Suprapubic skin (tissue), 4 donors: ENCODE results near the gene FILIP1L. TPM values are rescaled to one million over a fixed set of nuclear protein-coding genes. Genes with fewer than 3 reads are reported as not detected.

Experiments used
- DNase-seq, 2 donors: peaks; one replicate each; pipeline ENCODE4 v3.0.0-alpha.2; 2019; ENCODE audit warnings: low spot score in 2 of 2
- H3K27ac ChIP-seq: fragments of 200-600 bp; sonication (generic); one replicate; pipeline ENCODE4 v1.5.1; 2019
- H3K27me3 ChIP-seq: fragments of 200-600 bp; sonication (generic); one replicate; pipeline ENCODE4 v1.5.1; 2019
- H3K36me3 ChIP-seq: fragments of 200-600 bp; sonication (generic); one replicate; pipeline ENCODE4 v1.5.1; 2019
- H3K4me1 ChIP-seq: fragments of 200-600 bp; sonication (generic); one replicate; pipeline ENCODE4 v1.5.1; 2019
- H3K4me3 ChIP-seq: fragments of 200-600 bp; sonication (generic); one replicate; pipeline ENCODE4 v1.5.1; 2019; ENCODE audit warnings: mild to moderate bottlenecking
- H3K9me3 ChIP-seq: fragments of 200-600 bp; sonication (generic); one replicate; pipeline ENCODE4 v1.5.1; 2019
- EP300 ChIP-seq: sonication (generic); formaldehyde crosslinking; IDR thresholded peaks from one replicate; pipeline ENCODE4 v1.6.1; 2017; ENCODE audit warnings: antibody characterized with exemption
- POLR2A ChIP-seq, 2 donors: fragments of 450-650 bp; IDR thresholded peaks; one replicate each; pipeline ENCODE4 v1.6.1; 2017; ENCODE audit warnings: antibody characterized with exemption in 2 of 2, mild to moderate bottlenecking in 2 of 2, moderate library complexity in 2 of 2
- POLR2AphosphoS5 ChIP-seq, 3 donors: sonication (generic); formaldehyde crosslinking; IDR thresholded peaks; one replicate each; pipeline ENCODE4 v1.6.1; 2017; ENCODE audit warnings: antibody characterized with exemption in 3 of 3
- WGBS: methylation state at CpG from one replicate; pipeline ENCODE4 v1.1.5; 2018; 5-methylcytosine and 5-hydroxymethylcytosine counted together
- total RNA-seq, 4 donors: library from RNA; depleted of rRNA; stranded (reverse); fragments of >200 nt; gene quantifications; one replicate each; pipeline ENCODE4 v1.1.0, GENCODE V29; 2016
- TF ChIP-seq, protein P1 (sequence below), 2 donors: fragments of 200-600 bp in 1 of 2; fragments of 450-650 bp in 1 of 2; sonication (generic) in 1 of 2; IDR thresholded peaks; one replicate each; pipeline ENCODE4 v1.5.1; 2016 to 2019; ENCODE audit warnings: antibody characterized with exemption in 2 of 2, mild to moderate bottlenecking in 1 of 2, moderate library complexity in 1 of 2

FILIP1L gene
- total RNA-seq, 4 donors from 2014 or later, result 14.0 to 19.9 (median 15.9) TPM

DNA sequence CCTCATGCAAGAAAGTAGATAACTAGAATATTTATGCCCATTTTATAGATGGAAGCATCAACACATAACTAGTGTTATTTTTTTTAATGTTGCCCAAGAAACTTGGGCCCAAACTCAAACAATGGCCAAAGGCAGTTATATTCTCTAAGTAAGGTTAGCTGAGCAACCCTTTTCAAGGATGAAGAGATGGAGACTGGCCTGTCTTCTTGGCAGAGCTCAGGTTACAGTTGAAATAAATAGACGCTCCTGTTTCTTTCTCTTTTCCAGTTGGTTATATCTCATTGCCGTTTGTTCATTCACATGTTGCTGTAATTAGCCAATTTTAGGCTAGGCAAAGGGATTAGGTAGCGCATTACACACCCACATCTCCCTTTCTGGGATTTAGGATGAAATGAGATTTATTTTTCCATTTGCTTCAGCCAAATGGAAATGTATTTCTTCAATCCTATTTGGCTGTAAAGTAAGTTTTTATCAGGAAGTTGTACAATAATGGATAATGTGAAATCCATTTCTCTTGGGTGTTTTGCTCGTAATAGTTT, 203.5 kb downstream of the FILIP1L start:
- DNase-seq, result no peak
- TF ChIP-seq POLR2A (IDR thresholded peaks at IDR 0.05), result no peak
- no peak for TF ChIP-seq EP300
- TF ChIP-seq POLR2AphosphoS5 (IDR thresholded peaks at IDR 0.05), result no peak
- TF ChIP-seq, protein P1, sequence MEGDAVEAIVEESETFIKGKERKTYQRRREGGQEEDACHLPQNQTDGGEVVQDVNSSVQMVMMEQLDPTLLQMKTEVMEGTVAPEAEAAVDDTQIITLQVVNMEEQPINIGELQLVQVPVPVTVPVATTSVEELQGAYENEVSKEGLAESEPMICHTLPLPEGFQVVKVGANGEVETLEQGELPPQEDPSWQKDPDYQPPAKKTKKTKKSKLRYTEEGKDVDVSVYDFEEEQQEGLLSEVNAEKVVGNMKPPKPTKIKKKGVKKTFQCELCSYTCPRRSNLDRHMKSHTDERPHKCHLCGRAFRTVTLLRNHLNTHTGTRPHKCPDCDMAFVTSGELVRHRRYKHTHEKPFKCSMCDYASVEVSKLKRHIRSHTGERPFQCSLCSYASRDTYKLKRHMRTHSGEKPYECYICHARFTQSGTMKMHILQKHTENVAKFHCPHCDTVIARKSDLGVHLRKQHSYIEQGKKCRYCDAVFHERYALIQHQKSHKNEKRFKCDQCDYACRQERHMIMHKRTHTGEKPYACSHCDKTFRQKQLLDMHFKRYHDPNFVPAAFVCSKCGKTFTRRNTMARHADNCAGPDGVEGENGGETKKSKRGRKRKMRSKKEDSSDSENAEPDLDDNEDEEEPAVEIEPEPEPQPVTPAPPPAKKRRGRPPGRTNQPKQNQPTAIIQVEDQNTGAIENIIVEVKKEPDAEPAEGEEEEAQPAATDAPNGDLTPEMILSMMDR (IDR thresholded peaks at IDR 0.05), result no peak
- peaks cover 6% of the 10 kb centered on the region for H3K4me1 ChIP-seq
- H3K27me3 ChIP-seq, result no peaks in the 10 kb centered on the region
- H3K27ac ChIP-seq, result no peak overlapping the region
- no peak overlapping the region for H3K4me3 ChIP-seq
- 75% methylated on average over 4 of the region's 4 CpGs for WGBS
- no peaks in the 10 kb centered on the region for H3K36me3 ChIP-seq
- no peaks in the 10 kb centered on the region for H3K9me3 ChIP-seq

DNA sequence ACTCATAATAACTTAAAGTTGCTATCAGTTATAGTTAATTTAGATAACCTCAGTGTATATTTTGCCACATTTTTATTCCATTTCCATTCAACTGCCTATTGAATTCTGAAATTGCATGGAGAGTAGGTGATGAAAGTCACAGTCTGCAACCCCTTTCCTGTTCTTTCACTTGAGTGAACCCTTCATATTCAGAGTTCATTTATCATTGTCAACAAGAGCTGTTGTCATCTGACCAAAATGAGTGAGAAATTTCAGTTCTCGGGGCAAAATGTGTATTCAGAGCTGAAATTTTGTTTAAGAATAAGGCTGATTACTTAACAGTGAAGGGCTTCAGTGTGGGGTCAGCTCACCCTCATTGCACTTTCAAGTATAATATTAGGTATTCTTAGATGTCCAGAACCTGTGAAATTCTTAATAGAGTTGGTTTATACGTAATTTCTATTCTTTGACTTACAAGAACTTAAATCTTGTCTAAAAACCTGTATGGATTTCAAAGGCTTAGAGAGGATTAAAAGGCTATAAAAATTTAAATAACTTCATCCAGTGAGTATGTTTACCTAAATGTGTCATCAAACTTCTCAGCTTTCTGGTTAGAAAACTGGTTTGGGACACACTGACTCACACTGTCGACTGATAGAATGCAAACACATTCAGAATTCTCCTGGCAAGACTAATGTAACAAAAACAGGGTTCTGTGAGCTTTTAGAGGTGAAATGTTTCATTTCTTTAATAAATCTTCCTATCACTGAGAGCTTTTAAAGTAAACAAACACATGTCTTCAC, 204.4 kb downstream of the FILIP1L start:
- Histone ChIP-seq H3K9me3 (no peaks in the 10 kb centered on the region), H3K27me3 (no peaks in the 10 kb centered on the region), H3K4me3 (no peak overlapping the region), H3K36me3 (no peaks in the 10 kb centered on the region), H3K27ac (no peak overlapping the region), H3K4me1 (peaks cover 6% of the 10 kb centered on the region)
- WGBS, result 63% methylated on average over 3 of the region's 3 CpGs
- no peak for TF ChIP-seq EP300
- TF ChIP-seq POLR2A (IDR thresholded peaks at IDR 0.05), result no peak
- no peak for TF ChIP-seq POLR2AphosphoS5 (IDR thresholded peaks at IDR 0.05)
- TF ChIP-seq, protein P1 (IDR thresholded peaks at IDR 0.05), result no peak
- no peak for DNase-seq

DNA sequence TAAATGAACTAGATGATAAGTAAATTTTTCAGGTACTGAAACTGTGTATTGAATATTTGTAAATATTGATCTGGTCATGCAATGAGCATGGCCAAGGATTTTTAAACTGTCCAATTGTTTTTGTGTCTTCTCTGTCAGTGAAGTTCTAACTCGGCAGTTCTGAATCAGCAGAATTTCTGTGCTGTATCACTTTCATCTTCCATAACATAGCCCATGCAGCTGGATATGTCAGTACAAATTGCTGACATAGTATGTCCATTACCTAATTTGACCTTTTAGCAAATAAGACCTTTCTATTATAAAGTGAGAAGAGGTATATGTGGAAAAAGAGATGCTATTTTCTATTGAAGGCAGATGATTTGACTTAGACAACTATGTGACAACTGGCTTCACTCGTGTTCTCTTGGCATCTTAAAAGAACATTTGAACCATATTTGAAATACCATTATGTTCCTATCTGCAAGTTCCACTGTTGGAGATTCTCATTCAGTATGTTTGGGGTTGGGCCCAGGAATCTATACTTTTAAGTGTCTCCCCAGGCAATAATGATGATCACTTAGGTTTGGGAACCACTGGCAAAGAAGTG, 206.2 kb downstream of the FILIP1L start:
- DNase-seq, result no peak
- TF ChIP-seq EP300, result no peak
- no peak for TF ChIP-seq POLR2AphosphoS5 (IDR thresholded peaks at IDR 0.05)
- TF ChIP-seq, protein P1 (IDR thresholded peaks at IDR 0.05), result no peak
- TF ChIP-seq POLR2A (IDR thresholded peaks at IDR 0.05), result no peak
- Histone ChIP-seq H3K27ac (no peak overlapping the region), H3K9me3 (no peaks in the 10 kb centered on the region), H3K4me3 (no peak overlapping the region), H3K4me1 (peaks cover 18% of the 10 kb centered on the region), H3K36me3 (no peaks in the 10 kb centered on the region), H3K27me3 (no peaks in the 10 kb centered on the region)
- 77% methylated on average over 2 of the region's 2 CpGs for WGBS

DNA sequence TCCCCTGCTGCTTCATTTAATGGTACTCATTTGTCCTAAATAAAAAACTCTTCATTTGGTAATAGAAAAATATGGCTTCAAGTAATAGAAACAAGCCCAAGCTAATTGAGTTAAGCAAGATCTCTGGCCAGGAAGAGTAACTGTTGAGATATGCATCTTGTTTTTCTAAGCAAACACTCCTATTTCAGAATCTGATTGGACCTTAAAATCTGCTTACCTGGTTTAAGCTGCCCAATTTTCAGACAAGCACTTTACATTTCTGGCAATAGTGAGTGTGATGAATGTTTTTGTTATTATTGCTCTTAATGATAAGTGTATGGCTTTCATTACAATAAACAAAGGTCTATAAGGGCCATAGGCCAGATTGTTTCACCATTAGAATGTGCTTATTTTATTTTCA, 210.4 kb downstream of the FILIP1L start:
- H3K36me3 ChIP-seq, result no peaks in the 10 kb centered on the region
- no peak overlapping the region for H3K4me3 ChIP-seq
- TF ChIP-seq POLR2A (IDR thresholded peaks at IDR 0.05), result no peak
- TF ChIP-seq, protein P1 (IDR thresholded peaks at IDR 0.05), result no peak
- no peak for TF ChIP-seq POLR2AphosphoS5 (IDR thresholded peaks at IDR 0.05)
- no peak for TF ChIP-seq EP300
- no peak for DNase-seq
- no peak overlapping the region for H3K27ac ChIP-seq
- no peaks in the 10 kb centered on the region for H3K27me3 ChIP-seq
- H3K4me1 ChIP-seq, result peaks cover 38% of the 10 kb centered on the region
- no peaks in the 10 kb centered on the region for H3K9me3 ChIP-seq

DNA sequence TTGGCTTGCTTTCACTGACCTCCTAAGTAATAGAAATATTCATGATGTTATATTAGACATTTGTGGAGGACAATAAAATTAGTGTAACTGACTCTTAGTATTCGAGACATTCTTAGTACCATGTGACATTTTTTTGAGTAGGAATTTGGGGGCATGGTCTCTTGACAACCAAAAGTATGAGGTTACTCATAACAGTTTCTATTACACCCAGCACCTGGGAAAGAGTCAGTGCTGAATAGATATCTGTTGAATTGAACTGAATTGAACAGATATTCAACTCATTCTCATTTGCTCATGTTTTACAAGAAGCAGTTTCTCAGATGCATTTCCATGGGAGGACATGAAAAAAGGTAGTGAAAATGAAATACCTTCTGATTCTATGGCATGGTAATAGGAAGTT, 212.2 kb downstream of the FILIP1L start:
- H3K27ac ChIP-seq, result no peak overlapping the region
- H3K4me1 ChIP-seq, result peaks cover 32% of the 10 kb centered on the region
- H3K27me3 ChIP-seq, result no peaks in the 10 kb centered on the region
- no peaks in the 10 kb centered on the region for H3K9me3 ChIP-seq
- no peak for DNase-seq
- 88% methylated on average over 1 of the region's 1 CpG for WGBS
- no peak for TF ChIP-seq EP300
- TF ChIP-seq POLR2AphosphoS5 (IDR thresholded peaks at IDR 0.05), result no peak
- TF ChIP-seq, protein P1 (IDR thresholded peaks at IDR 0.05), result no peak
- no peak for TF ChIP-seq POLR2A (IDR thresholded peaks at IDR 0.05)
- H3K4me3 ChIP-seq, result no peak overlapping the region
- no peaks in the 10 kb centered on the region for H3K36me3 ChIP-seq
